Upper lobe of right lung (tissue), 1 donor: ENCODE data around the gene PIF1. TPM values are rescaled to one million over a fixed set of nuclear protein-coding genes. Genes with fewer than 3 reads are reported as not detected.

Source experiments
- ATAC-seq: fragments of 200-7000 bp; cut with Tn5 transposase; one replicate; pipeline ENCODE4 v1.9.1; 2020; ENCODE audit warnings: mild to moderate bottlenecking, moderate library complexity
- DNase-seq: peaks from one replicate; pipeline ENCODE4 v3.0.0-alpha.2; 2020
- H3K27ac ChIP-seq: fragments of 200-600 bp; one replicate; pipeline ENCODE4 v1.8.0; 2022
- H3K27me3 ChIP-seq: fragments of 200-600 bp; one replicate; pipeline ENCODE4 v1.8.0; 2022; ENCODE audit warnings: mild to moderate bottlenecking
- H3K36me3 ChIP-seq: fragments of 200-600 bp; one replicate; pipeline ENCODE4 v1.8.0; 2022
- H3K4me1 ChIP-seq: fragments of 200-600 bp; one replicate; pipeline ENCODE4 v1.8.0; 2022
- H3K4me3 ChIP-seq: fragments of 200-600 bp; one replicate; pipeline ENCODE4 v1.8.0; 2022; ENCODE audit warnings: mild to moderate bottlenecking
- H3K9me3 ChIP-seq: fragments of 200-600 bp; one replicate; pipeline ENCODE4 v1.8.0; 2022
- intact Hi-C: fragments of 100-400 bp; cut with DNase I; formaldehyde crosslinking; loops from one replicate; pipeline ENCODE4 v1.11.0; 2022
- total RNA-seq: library from RNA; stranded (reverse); fragmentation: NEBNext Ultra II Directional; extraction: Animal tissue kit (Norgen Biotek cat#: 25700); gene quantifications from one replicate; pipeline ENCODE4 v1.2.1, GENCODE V29; 2021
- TF ChIP-seq, protein P1 (sequence below): fragments of 200-600 bp; IDR thresholded peaks from one replicate; pipeline ENCODE4 v1.8.0; 2022; ENCODE audit warnings: antibody characterized with exemption
- donor health status: DM: no; HTN: yes; CAD: no; lungs with severe emphysema.

The PIF1 gene
- total RNA-seq, 1 donor from 2014 or later: 0.67 TPM

DNA sequence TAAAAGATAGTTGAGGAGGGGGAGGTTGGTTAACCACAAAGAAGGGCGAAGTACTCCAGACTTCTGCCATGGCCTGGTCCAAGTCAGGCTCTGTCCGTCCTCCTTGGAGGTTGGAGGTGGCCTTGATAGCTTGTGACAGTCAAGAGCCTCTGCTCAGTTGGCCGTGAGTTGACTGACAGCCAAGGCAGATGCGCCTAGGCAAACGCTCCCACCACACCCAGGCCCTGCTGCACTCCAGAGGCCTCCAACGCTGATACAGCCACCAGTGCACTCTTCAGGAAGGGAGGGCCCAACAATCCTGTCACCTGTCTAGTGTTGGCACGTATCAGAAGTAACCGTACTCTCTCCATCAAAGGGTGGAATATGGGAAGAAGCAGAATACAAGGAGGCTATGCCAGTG lies 59.4 kb downstream of the PIF1 start:
- H3K4me1 ChIP-seq: no peaks in the 10 kb centered on the region
- H3K27ac ChIP-seq: no peak overlapping the region
- DNase-seq (no peak), ATAC-seq (no peak)
- intact Hi-C loops: no loop called here
- no peaks in the 10 kb centered on the region for H3K36me3 ChIP-seq
- H3K27me3 ChIP-seq: no peaks in the 10 kb centered on the region
- TF ChIP-seq, protein P1, sequence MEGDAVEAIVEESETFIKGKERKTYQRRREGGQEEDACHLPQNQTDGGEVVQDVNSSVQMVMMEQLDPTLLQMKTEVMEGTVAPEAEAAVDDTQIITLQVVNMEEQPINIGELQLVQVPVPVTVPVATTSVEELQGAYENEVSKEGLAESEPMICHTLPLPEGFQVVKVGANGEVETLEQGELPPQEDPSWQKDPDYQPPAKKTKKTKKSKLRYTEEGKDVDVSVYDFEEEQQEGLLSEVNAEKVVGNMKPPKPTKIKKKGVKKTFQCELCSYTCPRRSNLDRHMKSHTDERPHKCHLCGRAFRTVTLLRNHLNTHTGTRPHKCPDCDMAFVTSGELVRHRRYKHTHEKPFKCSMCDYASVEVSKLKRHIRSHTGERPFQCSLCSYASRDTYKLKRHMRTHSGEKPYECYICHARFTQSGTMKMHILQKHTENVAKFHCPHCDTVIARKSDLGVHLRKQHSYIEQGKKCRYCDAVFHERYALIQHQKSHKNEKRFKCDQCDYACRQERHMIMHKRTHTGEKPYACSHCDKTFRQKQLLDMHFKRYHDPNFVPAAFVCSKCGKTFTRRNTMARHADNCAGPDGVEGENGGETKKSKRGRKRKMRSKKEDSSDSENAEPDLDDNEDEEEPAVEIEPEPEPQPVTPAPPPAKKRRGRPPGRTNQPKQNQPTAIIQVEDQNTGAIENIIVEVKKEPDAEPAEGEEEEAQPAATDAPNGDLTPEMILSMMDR: no peak
- no peak overlapping the region for H3K4me3 ChIP-seq
- H3K9me3 ChIP-seq: no peaks in the 10 kb centered on the region

Other genes starting within 250 kb of the PIF1 start
- 4.5 TPM for gene RBPMS2, start 50.1 kb downstream of the PIF1 start, total RNA-seq
- gene PLEKHO2, start 16.3 kb upstream of the PIF1 start, total RNA-seq: 62.8 TPM
- 6.0 TPM for gene ANKDD1A, start 86.3 kb upstream of the PIF1 start, total RNA-seq
- 107 TPM for gene SPG21, start 164.3 kb upstream of the PIF1 start, total RNA-seq
- 13.7 TPM for gene MTFMT, start 204.0 kb upstream of the PIF1 start, total RNA-seq
- gene SLC51B, start 219.7 kb upstream of the PIF1 start, total RNA-seq: 3.8 TPM
- gene RASL12, start 242.3 kb upstream of the PIF1 start, total RNA-seq: 20.2 TPM